Panc1 (cell line): ENCODE data around the gene ADARB2. TPM values are rescaled to one million over a fixed set of nuclear protein-coding genes. Genes with fewer than 3 reads are reported as not detected.

Source experiments
- ATAC-seq: fragments of 200-7000 bp; cut with Tn5 transposase; 2 replicates; pipeline ENCODE4 v1.9.1; 2020; ENCODE audit warnings: mild to moderate bottlenecking, moderate library complexity
- BruUV-seq: library from RNA; stranded (reverse); fragments of 400-500 nt; replicated peaks from 2 replicates; lab custom pipeline; 2021; lab: Mats Ljungman, UMichigan
- CTCF ChIA-PET: fragments of 300-600 bp; sonication (Branson Sonifier 250); formaldehyde crosslinking; loops from one replicate; lab custom pipeline; 2022; ENCODE audit warnings: antibody characterized with exemption; lab: Charles Lee
- POLR2A ChIA-PET: fragments of 300-600 bp; sonication (Branson Sonifier 250); formaldehyde crosslinking; loops from one replicate; lab custom pipeline; 2022; ENCODE audit warnings: antibody characterized with exemption; lab: Charles Lee
- DNase-seq: peaks from one replicate; pipeline ENCODE4 v3.0.0-alpha.2; 2010; ENCODE audit warnings: low read depth, low spot score
- H3K27ac ChIP-seq: 2 replicates; pipeline ENCODE4 v1.5.1; 2011; ENCODE audit warnings: mild to moderate bottlenecking, low read length, inconsistent platforms
- H3K27me3 ChIP-seq: fragments of 200-500 bp; sonication (Bioruptor generic); 2 replicates; pipeline ENCODE4 v1.6.0; 2014; ENCODE audit warnings: low read length, inconsistent platforms; ENCODE audit not compliant: control insufficient read depth, insufficient read depth
- H3K36me3 ChIP-seq: fragments of 200-500 bp; sonication (Bioruptor generic); 2 replicates; pipeline ENCODE4 v1.5.1; 2014; ENCODE audit warnings: inconsistent platforms, mild to moderate bottlenecking, low read length, moderate library complexity; ENCODE audit not compliant: control insufficient read depth, insufficient read depth
- H3K4me1 ChIP-seq: 2 replicates; pipeline ENCODE4 v1.5.1; 2011; ENCODE audit warnings: inconsistent platforms, mild to moderate bottlenecking, low read length, moderate library complexity; ENCODE audit not compliant: control insufficient read depth, insufficient read depth
- H3K4me3 ChIP-seq, 2 experiments: 2 replicates each; pipeline ENCODE4 v1.5.1; 2011 to 2012; ENCODE audit warnings: low read depth in 2 of 2, low read length in 2 of 2, mild to moderate bottlenecking in 2 of 2, inconsistent platforms in 1 of 2, moderate library complexity in 1 of 2
- H3K9me3 ChIP-seq: fragments of 200-500 bp; sonication (Bioruptor generic); 2 replicates; pipeline ENCODE4 v1.5.1; 2014; ENCODE audit warnings: low read depth, mild to moderate bottlenecking, inconsistent platforms, low read length, moderate library complexity; ENCODE audit not compliant: control insufficient read depth, insufficient read depth
- POLR2AphosphoS5 ChIP-seq: IDR thresholded peaks from 2 replicates; pipeline ENCODE4 v1.6.1; 2012; ENCODE audit warnings: mild to moderate bottlenecking, low read depth, low read length, moderate library complexity
- SIN3A ChIP-seq: IDR thresholded peaks from 2 replicates; pipeline ENCODE4 v1.6.1; 2012; ENCODE audit warnings: low read depth, mild to moderate bottlenecking, low read length, moderate library complexity, borderline replicate concordance; ENCODE audit not compliant: insufficient read depth
- TCF7L2 ChIP-seq: IDR thresholded peaks from 2 replicates; pipeline ENCODE4 v1.6.1; 2011; ENCODE audit warnings: mild to moderate bottlenecking, low read depth, low read length, inconsistent platforms
- in situ Hi-C: cut with HindIII; loops from 2 replicates; pipeline ENCODE4 v1.10.0; 2016; ENCODE audit warnings: low sequenced_read_pairs, low pct_unique_long_range_greater_than_20kb
- intact Hi-C: fragments of 100-400 bp; cut with micrococcal nuclease; formaldehyde crosslinking; loops from one replicate; pipeline ENCODE4 v1.10.0; 2022; ENCODE audit not compliant: unreplicated experiment
- total RNA-seq: library from RNA; stranded (reverse); gene quantifications from one replicate; pipeline ENCODE4 v1.2.1, GENCODE V29; 2021; ENCODE audit not compliant: unreplicated experiment
- TF ChIP-seq, protein P1 (sequence below), 2 experiments: IDR thresholded peaks; 2 replicates each; pipeline ENCODE4 v1.6.1; 2011 to 2012; ENCODE audit warnings: low read depth in 2 of 2, control low read depth in 1 of 2, low read length in 1 of 2, mild to moderate bottlenecking in 1 of 2, moderate library complexity in 1 of 2; ENCODE audit not compliant: insufficient read depth in 1 of 2
- TF ChIP-seq, protein P2 (sequence below): fragments of 450-650 bp; IDR thresholded peaks from 2 replicates; pipeline ENCODE4 v1.5.1; 2017; ENCODE audit warnings: mild to moderate bottlenecking

The ADARB2 gene
- total RNA-seq, 1 experiment from 2014 or later, result 0.31 TPM

DNA sequence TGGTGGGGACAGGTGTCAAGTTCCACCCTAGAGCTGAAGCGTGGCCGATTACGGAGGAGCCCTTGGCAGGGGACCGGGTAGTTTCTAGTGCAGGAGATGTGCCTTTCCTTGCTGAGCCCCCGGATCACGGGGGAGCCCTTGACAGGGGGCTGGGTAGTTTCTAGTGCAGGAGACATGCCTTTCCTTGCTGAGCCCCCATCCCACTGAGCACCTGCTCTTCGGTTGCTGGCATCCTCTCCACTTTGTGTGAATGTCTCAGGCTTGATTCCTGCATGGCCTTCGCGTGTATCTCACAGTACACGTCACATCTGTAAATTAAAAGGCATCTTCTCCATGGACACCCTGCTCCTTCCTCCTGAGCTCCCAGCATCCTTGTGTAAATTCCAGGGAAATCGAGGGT lies 263.5 kb downstream of the ADARB2 start:
- ChIA-PET POLR2A (no interaction called here), CTCF (no interaction called here)
- H3K27me3 ChIP-seq, result no peaks in the 10 kb centered on the region

DNA sequence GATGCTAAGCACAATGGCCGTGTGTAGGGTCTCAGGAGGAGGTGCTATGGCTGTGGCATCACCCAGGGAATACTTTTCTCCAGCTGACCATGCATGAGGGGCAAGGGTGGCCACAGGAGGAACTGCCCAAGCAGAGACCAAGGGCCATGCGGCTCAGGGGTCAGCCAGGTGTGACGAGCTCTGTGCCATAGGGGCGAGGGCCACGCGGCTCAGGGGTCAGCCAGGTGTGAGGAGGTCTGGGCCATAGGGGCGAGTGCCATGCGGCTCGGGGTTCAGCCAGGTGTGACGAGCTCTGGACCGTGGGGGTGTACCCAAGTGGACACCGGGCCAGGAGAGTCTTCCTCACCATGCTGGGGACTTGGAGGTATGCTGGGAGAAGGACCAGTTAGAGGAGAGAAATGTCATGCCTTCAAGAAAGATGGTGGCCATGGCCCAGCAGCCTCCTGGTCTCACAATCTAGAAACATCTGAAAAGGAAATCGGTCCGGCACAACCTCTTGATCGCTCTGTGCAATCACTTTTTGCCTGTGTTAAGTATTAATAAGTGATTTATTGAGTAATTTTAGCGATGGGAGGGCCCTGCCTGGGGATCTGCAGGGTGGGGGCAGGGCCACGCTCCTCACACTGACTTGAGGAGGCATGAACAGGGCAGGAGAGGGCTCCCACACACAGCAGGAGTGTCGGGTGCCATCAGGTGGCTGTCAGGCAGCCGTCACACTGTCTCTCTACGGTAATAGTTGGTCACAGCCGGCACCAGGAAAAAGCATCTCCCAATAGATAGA lies 265.0 kb downstream of the ADARB2 start:
- TF ChIP-seq, protein P1, sequence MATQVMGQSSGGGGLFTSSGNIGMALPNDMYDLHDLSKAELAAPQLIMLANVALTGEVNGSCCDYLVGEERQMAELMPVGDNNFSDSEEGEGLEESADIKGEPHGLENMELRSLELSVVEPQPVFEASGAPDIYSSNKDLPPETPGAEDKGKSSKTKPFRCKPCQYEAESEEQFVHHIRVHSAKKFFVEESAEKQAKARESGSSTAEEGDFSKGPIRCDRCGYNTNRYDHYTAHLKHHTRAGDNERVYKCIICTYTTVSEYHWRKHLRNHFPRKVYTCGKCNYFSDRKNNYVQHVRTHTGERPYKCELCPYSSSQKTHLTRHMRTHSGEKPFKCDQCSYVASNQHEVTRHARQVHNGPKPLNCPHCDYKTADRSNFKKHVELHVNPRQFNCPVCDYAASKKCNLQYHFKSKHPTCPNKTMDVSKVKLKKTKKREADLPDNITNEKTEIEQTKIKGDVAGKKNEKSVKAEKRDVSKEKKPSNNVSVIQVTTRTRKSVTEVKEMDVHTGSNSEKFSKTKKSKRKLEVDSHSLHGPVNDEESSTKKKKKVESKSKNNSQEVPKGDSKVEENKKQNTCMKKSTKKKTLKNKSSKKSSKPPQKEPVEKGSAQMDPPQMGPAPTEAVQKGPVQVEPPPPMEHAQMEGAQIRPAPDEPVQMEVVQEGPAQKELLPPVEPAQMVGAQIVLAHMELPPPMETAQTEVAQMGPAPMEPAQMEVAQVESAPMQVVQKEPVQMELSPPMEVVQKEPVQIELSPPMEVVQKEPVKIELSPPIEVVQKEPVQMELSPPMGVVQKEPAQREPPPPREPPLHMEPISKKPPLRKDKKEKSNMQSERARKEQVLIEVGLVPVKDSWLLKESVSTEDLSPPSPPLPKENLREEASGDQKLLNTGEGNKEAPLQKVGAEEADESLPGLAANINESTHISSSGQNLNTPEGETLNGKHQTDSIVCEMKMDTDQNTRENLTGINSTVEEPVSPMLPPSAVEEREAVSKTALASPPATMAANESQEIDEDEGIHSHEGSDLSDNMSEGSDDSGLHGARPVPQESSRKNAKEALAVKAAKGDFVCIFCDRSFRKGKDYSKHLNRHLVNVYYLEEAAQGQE (IDR thresholded peaks at IDR 0.05; ENCODE audit: insufficient read depth in 1 of 2, low read depth in 2 of 2, low read length in 1 of 2), result no peak
- TF ChIP-seq TCF7L2 (no peak), SIN3A (no peak), POLR2AphosphoS5 (no peak)
- TF ChIP-seq, protein P2, sequence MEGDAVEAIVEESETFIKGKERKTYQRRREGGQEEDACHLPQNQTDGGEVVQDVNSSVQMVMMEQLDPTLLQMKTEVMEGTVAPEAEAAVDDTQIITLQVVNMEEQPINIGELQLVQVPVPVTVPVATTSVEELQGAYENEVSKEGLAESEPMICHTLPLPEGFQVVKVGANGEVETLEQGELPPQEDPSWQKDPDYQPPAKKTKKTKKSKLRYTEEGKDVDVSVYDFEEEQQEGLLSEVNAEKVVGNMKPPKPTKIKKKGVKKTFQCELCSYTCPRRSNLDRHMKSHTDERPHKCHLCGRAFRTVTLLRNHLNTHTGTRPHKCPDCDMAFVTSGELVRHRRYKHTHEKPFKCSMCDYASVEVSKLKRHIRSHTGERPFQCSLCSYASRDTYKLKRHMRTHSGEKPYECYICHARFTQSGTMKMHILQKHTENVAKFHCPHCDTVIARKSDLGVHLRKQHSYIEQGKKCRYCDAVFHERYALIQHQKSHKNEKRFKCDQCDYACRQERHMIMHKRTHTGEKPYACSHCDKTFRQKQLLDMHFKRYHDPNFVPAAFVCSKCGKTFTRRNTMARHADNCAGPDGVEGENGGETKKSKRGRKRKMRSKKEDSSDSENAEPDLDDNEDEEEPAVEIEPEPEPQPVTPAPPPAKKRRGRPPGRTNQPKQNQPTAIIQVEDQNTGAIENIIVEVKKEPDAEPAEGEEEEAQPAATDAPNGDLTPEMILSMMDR, result no peak
- H3K4me3 ChIP-seq, result no peak overlapping the region
- H3K4me1 ChIP-seq, result no peaks in the 10 kb centered on the region
- ChIA-PET POLR2A (no interaction called here), CTCF (no interaction called here)
- no peak overlapping the region for H3K27ac ChIP-seq
- no peaks in the 10 kb centered on the region for H3K9me3 ChIP-seq
- intact Hi-C loops (no loop called here), in situ Hi-C loops (no loop called here)
- H3K27me3 ChIP-seq, result no peaks in the 10 kb centered on the region; the same call in 1 of the 2 replicates
- BruUV-seq, result no TSS peak
- ATAC-seq (no peak), DNase-seq (no peak)
- H3K36me3 ChIP-seq, result no peaks in the 10 kb centered on the region

More for the DNA sequence above, 263.5 kb downstream of the ADARB2 start:
- Histone ChIP-seq H3K9me3 (no peaks in the 10 kb centered on the region), H3K27ac (no peak overlapping the region), H3K4me3 (no peak overlapping the region), H3K4me1 (no peaks in the 10 kb centered on the region), H3K36me3 (no peaks in the 10 kb centered on the region)
- in situ Hi-C loops, result no loop called here
- no peak for DNase-seq
- intact Hi-C loops, result no loop called here
- TF ChIP-seq, protein P1 (IDR thresholded peaks at IDR 0.05; ENCODE audit: insufficient read depth in 1 of 2, low read depth in 2 of 2, low read length in 1 of 2), result no peak
- TF ChIP-seq SIN3A (no peak), TCF7L2 (no peak), POLR2AphosphoS5 (no peak)
- TF ChIP-seq, protein P2, result no peak
- no peak for ATAC-seq
- BruUV-seq, result no TSS peak
